GM21367 (cell line): Measurements from ENCODE around the gene TEFM.
"Not testable (repeated sequence)": the region's sequence is repeated elsewhere in the genome, so short reads cannot be mapped to it uniquely, and the experiment has no call there.

Source experiments
- ATAC-seq: cut with Tn5 transposase; IDR thresholded peaks from one replicate; pipeline ENCODE4 v1.9.1; 2021; ENCODE audit not compliant: unreplicated experiment

Gene TEFM

GRCh38 chr17:30906101-30906911 is at the start of gene TEFM:
TSS of gene TEFM (minus strand) at chr17:30906238. CDS start at chr17:30906198, 40 bp downstream.
- peak; percentile 87 for ATAC-seq

- no peak for ATAC-seq
These were observed 48.2 kb upstream of the TEFM start for GRCh38 chr17:30954046-30954830.

- ATAC-seq: no peak
These were observed 46.8 kb upstream of the TEFM start for GRCh38 chr17:30952638-30953393.

GRCh38 chr17:30950669-30951399 is 44.8 kb upstream of the TEFM start:
- ATAC-seq: no peak

- ATAC-seq: no peak
These were observed 44.2 kb upstream of the TEFM start for GRCh38 chr17:30950189-30950588.

GRCh38 chr17:30947796-30948195 is 41.8 kb upstream of the TEFM start:
- no peak for ATAC-seq

- ATAC-seq: no peak
These were observed 36.5 kb upstream of the TEFM start for GRCh38 chr17:30942308-30943079.

- no peak for ATAC-seq
These were observed 33.1 kb upstream of the TEFM start for GRCh38 chr17:30939051-30939689.

GRCh38 chr17:30933966-30934365 is 27.9 kb upstream of the TEFM start:
- ATAC-seq: no peak

- ATAC-seq: not testable (repeated sequence)
These were observed 25.5 kb upstream of the TEFM start for GRCh38 chr17:30931582-30931981.

GRCh38 chr17:30930495-30930894 is 24.5 kb upstream of the TEFM start:
- no peak for ATAC-seq

- ATAC-seq: not testable (repeated sequence)
These were observed 23.8 kb upstream of the TEFM start for GRCh38 chr17:30929861-30930260.

GRCh38 chr17:30929081-30929633 is 23.1 kb upstream of the TEFM start:
- ATAC-seq: no peak

GRCh38 chr17:30928584-30928983 is 22.5 kb upstream of the TEFM start:
- no peak for ATAC-seq

GRCh38 chr17:30927756-30928155 is 21.7 kb upstream of the TEFM start:
- no peak for ATAC-seq

GRCh38 chr17:30926516-30926915 is 20.5 kb upstream of the TEFM start:
- ATAC-seq: no peak

- no peak for ATAC-seq
These were observed 18.3 kb upstream of the TEFM start for GRCh38 chr17:30924341-30924740.

GRCh38 chr17:30922235-30923030 is 16.4 kb upstream of the TEFM start:
- no peak for ATAC-seq
